ENCODE measurements around the gene ATG101. TPM values are rescaled to one million over a fixed set of nuclear protein-coding genes. Genes with fewer than 3 reads are reported as not detected.

The ATG101 gene
- total and polyA plus RNA-seq, 2 of the 13 experiments (the other 11 are each of a cell fraction or from before 2014, with no cell fraction given) = 58.2 to 67.7 TPM

- TF ChIP-seq, protein P1, sequence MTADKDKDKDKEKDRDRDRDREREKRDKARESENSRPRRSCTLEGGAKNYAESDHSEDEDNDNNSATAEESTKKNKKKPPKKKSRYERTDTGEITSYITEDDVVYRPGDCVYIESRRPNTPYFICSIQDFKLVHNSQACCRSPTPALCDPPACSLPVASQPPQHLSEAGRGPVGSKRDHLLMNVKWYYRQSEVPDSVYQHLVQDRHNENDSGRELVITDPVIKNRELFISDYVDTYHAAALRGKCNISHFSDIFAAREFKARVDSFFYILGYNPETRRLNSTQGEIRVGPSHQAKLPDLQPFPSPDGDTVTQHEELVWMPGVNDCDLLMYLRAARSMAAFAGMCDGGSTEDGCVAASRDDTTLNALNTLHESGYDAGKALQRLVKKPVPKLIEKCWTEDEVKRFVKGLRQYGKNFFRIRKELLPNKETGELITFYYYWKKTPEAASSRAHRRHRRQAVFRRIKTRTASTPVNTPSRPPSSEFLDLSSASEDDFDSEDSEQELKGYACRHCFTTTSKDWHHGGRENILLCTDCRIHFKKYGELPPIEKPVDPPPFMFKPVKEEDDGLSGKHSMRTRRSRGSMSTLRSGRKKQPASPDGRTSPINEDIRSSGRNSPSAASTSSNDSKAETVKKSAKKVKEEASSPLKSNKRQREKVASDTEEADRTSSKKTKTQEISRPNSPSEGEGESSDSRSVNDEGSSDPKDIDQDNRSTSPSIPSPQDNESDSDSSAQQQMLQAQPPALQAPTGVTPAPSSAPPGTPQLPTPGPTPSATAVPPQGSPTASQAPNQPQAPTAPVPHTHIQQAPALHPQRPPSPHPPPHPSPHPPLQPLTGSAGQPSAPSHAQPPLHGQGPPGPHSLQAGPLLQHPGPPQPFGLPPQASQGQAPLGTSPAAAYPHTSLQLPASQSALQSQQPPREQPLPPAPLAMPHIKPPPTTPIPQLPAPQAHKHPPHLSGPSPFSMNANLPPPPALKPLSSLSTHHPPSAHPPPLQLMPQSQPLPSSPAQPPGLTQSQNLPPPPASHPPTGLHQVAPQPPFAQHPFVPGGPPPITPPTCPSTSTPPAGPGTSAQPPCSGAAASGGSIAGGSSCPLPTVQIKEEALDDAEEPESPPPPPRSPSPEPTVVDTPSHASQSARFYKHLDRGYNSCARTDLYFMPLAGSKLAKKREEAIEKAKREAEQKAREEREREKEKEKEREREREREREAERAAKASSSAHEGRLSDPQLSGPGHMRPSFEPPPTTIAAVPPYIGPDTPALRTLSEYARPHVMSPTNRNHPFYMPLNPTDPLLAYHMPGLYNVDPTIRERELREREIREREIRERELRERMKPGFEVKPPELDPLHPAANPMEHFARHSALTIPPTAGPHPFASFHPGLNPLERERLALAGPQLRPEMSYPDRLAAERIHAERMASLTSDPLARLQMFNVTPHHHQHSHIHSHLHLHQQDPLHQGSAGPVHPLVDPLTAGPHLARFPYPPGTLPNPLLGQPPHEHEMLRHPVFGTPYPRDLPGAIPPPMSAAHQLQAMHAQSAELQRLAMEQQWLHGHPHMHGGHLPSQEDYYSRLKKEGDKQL (CRISPR knock-in tag; IDR thresholded peaks at IDR 0.05; ENCODE audit: low read depth) = 0 out of 2 replicates have a peak, but pooled peaks have one; percentile 47
- TF ChIP-seq DR1 (CRISPR knock-in tag; IDR thresholded peaks at IDR 0.05) (peak; percentile 22; the same call in 1 of the 2 replicates), KLF6 (CRISPR knock-in tag; IDR thresholded peaks at IDR 0.05) (no peak), ATF1 (CRISPR knock-in tag; IDR thresholded peaks at IDR 0.05) (no peak), HOXD1 (CRISPR knock-in tag; IDR thresholded peaks at IDR 0.05) (0 out of 2 replicates have a peak, but pooled peaks have one; percentile 15), TBL1XR1 (IDR thresholded peaks at IDR 0.05; ENCODE audit: borderline replicate concordance, low read length, partially characterized antibody) (no peak), FOXJ3 (CRISPR knock-in tag; IDR thresholded peaks at IDR 0.05; ENCODE audit: borderline replicate concordance) (peak; percentile 53; the same call in 1 of the 2 replicates), ZSCAN5A (CRISPR knock-in tag; IDR thresholded peaks at IDR 0.05; ENCODE audit: borderline replicate concordance) (0 out of 2 replicates have a peak, but pooled peaks have one; percentile 25), ZSCAN9 (CRISPR knock-in tag; IDR thresholded peaks at IDR 0.05; ENCODE audit: borderline replicate concordance) (no peak), ZNF276 (CRISPR knock-in tag; IDR thresholded peaks at IDR 0.05; ENCODE audit: low read depth) (peak; percentile 16), CAMTA2 (CRISPR knock-in tag; IDR thresholded peaks at IDR 0.05; ENCODE audit: borderline replicate concordance) (no peak), HNF4G (IDR thresholded peaks at IDR 0.05; ENCODE audit: borderline replicate concordance, low read depth, low read length) (peak; percentile 76), HNF4G (CRISPR knock-in tag; IDR thresholded peaks at IDR 0.05; ENCODE audit: borderline replicate concordance, low read depth) (no peak; the same call in 1 of the 2 replicates), ZNF607 (CRISPR knock-in tag; IDR thresholded peaks at IDR 0.05; ENCODE audit: borderline replicate concordance) (no peak)
- TF ChIP-seq, protein P2, sequence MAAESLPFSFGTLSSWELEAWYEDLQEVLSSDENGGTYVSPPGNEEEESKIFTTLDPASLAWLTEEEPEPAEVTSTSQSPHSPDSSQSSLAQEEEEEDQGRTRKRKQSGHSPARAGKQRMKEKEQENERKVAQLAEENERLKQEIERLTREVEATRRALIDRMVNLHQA (CRISPR knock-in tag; IDR thresholded peaks at IDR 0.05) = no peak
- TF ChIP-seq, protein P3, sequence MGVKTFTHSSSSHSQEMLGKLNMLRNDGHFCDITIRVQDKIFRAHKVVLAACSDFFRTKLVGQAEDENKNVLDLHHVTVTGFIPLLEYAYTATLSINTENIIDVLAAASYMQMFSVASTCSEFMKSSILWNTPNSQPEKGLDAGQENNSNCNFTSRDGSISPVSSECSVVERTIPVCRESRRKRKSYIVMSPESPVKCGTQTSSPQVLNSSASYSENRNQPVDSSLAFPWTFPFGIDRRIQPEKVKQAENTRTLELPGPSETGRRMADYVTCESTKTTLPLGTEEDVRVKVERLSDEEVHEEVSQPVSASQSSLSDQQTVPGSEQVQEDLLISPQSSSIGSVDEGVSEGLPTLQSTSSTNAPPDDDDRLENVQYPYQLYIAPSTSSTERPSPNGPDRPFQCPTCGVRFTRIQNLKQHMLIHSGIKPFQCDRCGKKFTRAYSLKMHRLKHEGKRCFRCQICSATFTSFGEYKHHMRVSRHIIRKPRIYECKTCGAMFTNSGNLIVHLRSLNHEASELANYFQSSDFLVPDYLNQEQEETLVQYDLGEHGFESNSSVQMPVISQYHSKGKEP (CRISPR knock-in tag; IDR thresholded peaks at IDR 0.05) = no peak
Observed at GRCh38 chr12:52119398-52120254, 49.8 kb downstream of the ATG101 start (continued).

Measured in HepG2 (cell line).